Left colon (tissue), 2 donors: ENCODE measurements around the gene FGF1. TPM values are rescaled to one million over a fixed set of nuclear protein-coding genes. Genes with fewer than 3 reads are reported as not detected.

ENCODE experiments used
- total RNA-seq, 2 donors: library from RNA; stranded (reverse); fragmentation: NEBNext Ultra II Directional; extraction: Animal tissue kit (Norgen Biotek cat#: 25700); gene quantifications; one replicate each; pipeline ENCODE4 v1.2.1, GENCODE V29; 2021
- donor health status: DM: no; HTN: no; CAD: no.
- donor health status: DM: yes; HTN: yes; CAD: no.

Gene FGF1
- total RNA-seq, 2 donors from 2014 or later: 0.09 to 0.70 TPM

Other genes starting within 250 kb of the FGF1 start
- gene ARHGAP26, start 84.3 kb upstream of the FGF1 start, total RNA-seq: 10 to 100 TPM; 71.6 to 85.1 TPM